ENCODE measurements around the gene PRR29.

- no peak for TF ChIP-seq EZH2 (IDR thresholded peaks at IDR 0.05; ENCODE audit: borderline replicate concordance, insufficient read depth, low read depth, low read length, poor library complexity, severe bottlenecking)
- TF ChIP-seq, protein P1, sequence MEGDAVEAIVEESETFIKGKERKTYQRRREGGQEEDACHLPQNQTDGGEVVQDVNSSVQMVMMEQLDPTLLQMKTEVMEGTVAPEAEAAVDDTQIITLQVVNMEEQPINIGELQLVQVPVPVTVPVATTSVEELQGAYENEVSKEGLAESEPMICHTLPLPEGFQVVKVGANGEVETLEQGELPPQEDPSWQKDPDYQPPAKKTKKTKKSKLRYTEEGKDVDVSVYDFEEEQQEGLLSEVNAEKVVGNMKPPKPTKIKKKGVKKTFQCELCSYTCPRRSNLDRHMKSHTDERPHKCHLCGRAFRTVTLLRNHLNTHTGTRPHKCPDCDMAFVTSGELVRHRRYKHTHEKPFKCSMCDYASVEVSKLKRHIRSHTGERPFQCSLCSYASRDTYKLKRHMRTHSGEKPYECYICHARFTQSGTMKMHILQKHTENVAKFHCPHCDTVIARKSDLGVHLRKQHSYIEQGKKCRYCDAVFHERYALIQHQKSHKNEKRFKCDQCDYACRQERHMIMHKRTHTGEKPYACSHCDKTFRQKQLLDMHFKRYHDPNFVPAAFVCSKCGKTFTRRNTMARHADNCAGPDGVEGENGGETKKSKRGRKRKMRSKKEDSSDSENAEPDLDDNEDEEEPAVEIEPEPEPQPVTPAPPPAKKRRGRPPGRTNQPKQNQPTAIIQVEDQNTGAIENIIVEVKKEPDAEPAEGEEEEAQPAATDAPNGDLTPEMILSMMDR (IDR thresholded peaks at IDR 0.05), result no peak
These were observed 14.8 kb upstream of the PRR29 start for GRCh38 chr17:63983320-63983719.
